ENCODE results near the gene ORC3.

DNA sequence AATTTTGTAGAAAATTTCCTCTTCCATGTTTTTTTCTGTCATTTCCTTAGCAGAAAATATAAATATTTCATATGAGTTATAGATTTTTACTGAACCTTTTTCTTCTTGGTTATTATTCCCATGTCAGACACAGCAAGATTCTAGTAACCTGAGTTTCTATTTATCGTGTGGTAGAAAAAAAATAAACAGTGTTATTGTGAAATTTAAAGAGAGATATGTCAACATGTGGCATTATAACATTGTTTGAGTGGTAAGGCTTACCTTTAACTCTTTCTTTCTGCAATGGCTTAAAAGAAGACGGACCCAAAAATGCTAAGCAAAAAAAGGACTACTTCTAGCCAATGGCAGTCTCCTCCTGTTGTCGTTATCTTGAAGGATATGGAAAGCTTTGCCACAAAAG is 18.9 kb downstream of the ORC3 start:
- TF ChIP-seq POLR2A (IDR thresholded peaks at IDR 0.05) (no peak), CTCF (IDR thresholded peaks at IDR 0.05) (no peak), EP300 (IDR thresholded peaks at IDR 0.05) (no peak), POLR2AphosphoS5 (IDR thresholded peaks at IDR 0.05) (no peak)

Measured in upper lobe of left lung (tissue), 4 donors.